Measurements from ENCODE around the gene TRIP6.
A peak's percentile ranks its signal among the peaks of the same experiment; 100 is the strongest.
"Not testable (repeated sequence)": the region's sequence is repeated elsewhere in the genome, so short reads cannot be mapped to it uniquely, and the experiment has no call there.

The TRIP6 gene

GRCh38 chr7:100896732-100897608 lies 29.8 kb downstream of the TRIP6 start:
- Mint-ChIP-seq H3K4me3 (peak overlapping the region; percentile 63), H3K27me3 (peaks cover 21% of the 10 kb centered on the region), H3K27ac (no peak overlapping the region), H3K4me1 (ENCODE audit: low read depth) (peaks cover 8% of the 10 kb centered on the region), H3K36me3 (peaks cover 2% of the 10 kb centered on the region), H3K9me3 (ENCODE audit: low read depth) (no peaks in the 10 kb centered on the region)

GRCh38 chr7:100897772-100898454 lies 30.7 kb downstream of the TRIP6 start:
- Mint-ChIP-seq H3K9me3 (ENCODE audit: low read depth) (no peaks in the 10 kb centered on the region), H3K27ac (no peak overlapping the region), H3K4me1 (ENCODE audit: low read depth) (peaks cover 8% of the 10 kb centered on the region), H3K36me3 (peaks cover 2% of the 10 kb centered on the region), H3K27me3 (peaks cover 21% of the 10 kb centered on the region), H3K4me3 (peak overlapping the region; percentile 66)

- Mint-ChIP-seq H3K27me3 (peaks cover 21% of the 10 kb centered on the region), H3K36me3 (peaks cover 2% of the 10 kb centered on the region), H3K27ac (no peak overlapping the region), H3K4me1 (ENCODE audit: low read depth) (peaks cover 8% of the 10 kb centered on the region), H3K9me3 (ENCODE audit: low read depth) (no peaks in the 10 kb centered on the region), H3K4me3 (no peak overlapping the region)
Measured at GRCh38 chr7:100899432-100899831, 32.2 kb downstream of the TRIP6 start.

GRCh38 chr7:100900978-100901377 lies 33.8 kb downstream of the TRIP6 start:
- no peak overlapping the region for H3K4me3 Mint-ChIP-seq
- H3K36me3 Mint-ChIP-seq, result peaks cover 2% of the 10 kb centered on the region
- H3K27ac Mint-ChIP-seq, result no peak overlapping the region
- H3K9me3 Mint-ChIP-seq (ENCODE audit: low read depth), result no peaks in the 10 kb centered on the region
- H3K27me3 Mint-ChIP-seq, result peaks cover 19% of the 10 kb centered on the region
- H3K4me1 Mint-ChIP-seq (ENCODE audit: low read depth), result peaks cover 7% of the 10 kb centered on the region

- Mint-ChIP-seq H3K4me3 (no peak overlapping the region), H3K9me3 (ENCODE audit: low read depth) (no peaks in the 10 kb centered on the region), H3K36me3 (no peaks in the 10 kb centered on the region), H3K27me3 (peaks cover 15% of the 10 kb centered on the region), H3K4me1 (ENCODE audit: low read depth) (peaks cover 1% of the 10 kb centered on the region), H3K27ac (no peak overlapping the region)
Measured at GRCh38 chr7:100901921-100902332, 34.7 kb downstream of the TRIP6 start.

- peaks cover 15% of the 10 kb centered on the region for H3K27me3 Mint-ChIP-seq
- H3K4me1 Mint-ChIP-seq (ENCODE audit: low read depth), result no peaks in the 10 kb centered on the region
- H3K4me3 Mint-ChIP-seq, result no peak overlapping the region
- H3K27ac Mint-ChIP-seq, result no peak overlapping the region
- no peaks in the 10 kb centered on the region for H3K9me3 Mint-ChIP-seq (ENCODE audit: low read depth)
- H3K36me3 Mint-ChIP-seq, result no peaks in the 10 kb centered on the region
Measured at GRCh38 chr7:100902638-100903037, 35.5 kb downstream of the TRIP6 start.

GRCh38 chr7:100908512-100908911 lies 41.3 kb downstream of the TRIP6 start:
- no peaks in the 10 kb centered on the region for H3K9me3 Mint-ChIP-seq (ENCODE audit: low read depth)
- H3K27ac Mint-ChIP-seq, result no peak overlapping the region
- no peaks in the 10 kb centered on the region for H3K36me3 Mint-ChIP-seq
- peaks cover 6% of the 10 kb centered on the region for H3K27me3 Mint-ChIP-seq
- H3K4me3 Mint-ChIP-seq, result no peak overlapping the region
- H3K4me1 Mint-ChIP-seq (ENCODE audit: low read depth), result no peaks in the 10 kb centered on the region

- not testable (repeated sequence) for H3K4me1 Mint-ChIP-seq (ENCODE audit: low read depth)
Measured at GRCh38 chr7:100910443-100910842, 43.3 kb downstream of the TRIP6 start.

GRCh38 chr7:100911484-100911883 lies 44.3 kb downstream of the TRIP6 start:
- Mint-ChIP-seq H3K36me3 (peaks cover 3% of the 10 kb centered on the region), H3K9me3 (ENCODE audit: low read depth) (no peaks in the 10 kb centered on the region), H3K4me3 (no peak overlapping the region), H3K27ac (no peak overlapping the region), H3K27me3 (peaks cover 6% of the 10 kb centered on the region), H3K4me1 (ENCODE audit: low read depth) (no peaks in the 10 kb centered on the region)

More at GRCh38 chr7:100910443-100910842, 43.3 kb downstream of the TRIP6 start:
- H3K4me3 Mint-ChIP-seq; H3K27ac Mint-ChIP-seq; H3K9me3 Mint-ChIP-seq (ENCODE audit: low read depth); H3K27me3 Mint-ChIP-seq; H3K36me3 Mint-ChIP-seq: not testable (repeated sequence)

GRCh38 chr7:100914208-100914878 lies 47.2 kb downstream of the TRIP6 start:
- Mint-ChIP-seq H3K4me3 (no peak overlapping the region), H3K9me3 (ENCODE audit: low read depth) (no peaks in the 10 kb centered on the region), H3K27ac (no peak overlapping the region), H3K36me3 (peaks cover 3% of the 10 kb centered on the region), H3K27me3 (peaks cover 7% of the 10 kb centered on the region), H3K4me1 (ENCODE audit: low read depth) (no peaks in the 10 kb centered on the region)

- Mint-ChIP-seq H3K27ac (no peak overlapping the region), H3K36me3 (peaks cover 3% of the 10 kb centered on the region), H3K27me3 (peaks cover 7% of the 10 kb centered on the region), H3K4me3 (no peak overlapping the region), H3K9me3 (ENCODE audit: low read depth) (no peaks in the 10 kb centered on the region), H3K4me1 (ENCODE audit: low read depth) (no peaks in the 10 kb centered on the region)
Measured at GRCh38 chr7:100914879-100915447, 47.8 kb downstream of the TRIP6 start.

- not testable (repeated sequence) for H3K4me1 Mint-ChIP-seq (ENCODE audit: low read depth); H3K4me3 Mint-ChIP-seq; H3K36me3 Mint-ChIP-seq; H3K27me3 Mint-ChIP-seq; H3K27ac Mint-ChIP-seq; H3K9me3 Mint-ChIP-seq (ENCODE audit: low read depth)
Measured at GRCh38 chr7:100919335-100919734, 52.1 kb downstream of the TRIP6 start.

- not testable (repeated sequence) for H3K27ac Mint-ChIP-seq; H3K9me3 Mint-ChIP-seq (ENCODE audit: low read depth); H3K4me1 Mint-ChIP-seq (ENCODE audit: low read depth); H3K36me3 Mint-ChIP-seq; H3K27me3 Mint-ChIP-seq; H3K4me3 Mint-ChIP-seq
Measured at GRCh38 chr7:100919779-100920437, 52.7 kb downstream of the TRIP6 start.

- Mint-ChIP-seq H3K4me1 (ENCODE audit: low read depth) (no peaks in the 10 kb centered on the region), H3K4me3 (no peak overlapping the region), H3K27me3 (peaks cover 9% of the 10 kb centered on the region), H3K9me3 (ENCODE audit: low read depth) (no peaks in the 10 kb centered on the region), H3K36me3 (no peaks in the 10 kb centered on the region), H3K27ac (no peak overlapping the region)
Measured at GRCh38 chr7:100921039-100921438, 53.9 kb downstream of the TRIP6 start.
